ENCODE measurements around the gene MCTP2. TPM values are rescaled to one million over a fixed set of nuclear protein-coding genes. Genes with fewer than 3 reads are reported as not detected.

The MCTP2 gene
- polyA plus RNA-seq, 3 donors: 2.4 to 7.4 (median 7.3) TPM

- TF ChIP-seq, protein P1, sequence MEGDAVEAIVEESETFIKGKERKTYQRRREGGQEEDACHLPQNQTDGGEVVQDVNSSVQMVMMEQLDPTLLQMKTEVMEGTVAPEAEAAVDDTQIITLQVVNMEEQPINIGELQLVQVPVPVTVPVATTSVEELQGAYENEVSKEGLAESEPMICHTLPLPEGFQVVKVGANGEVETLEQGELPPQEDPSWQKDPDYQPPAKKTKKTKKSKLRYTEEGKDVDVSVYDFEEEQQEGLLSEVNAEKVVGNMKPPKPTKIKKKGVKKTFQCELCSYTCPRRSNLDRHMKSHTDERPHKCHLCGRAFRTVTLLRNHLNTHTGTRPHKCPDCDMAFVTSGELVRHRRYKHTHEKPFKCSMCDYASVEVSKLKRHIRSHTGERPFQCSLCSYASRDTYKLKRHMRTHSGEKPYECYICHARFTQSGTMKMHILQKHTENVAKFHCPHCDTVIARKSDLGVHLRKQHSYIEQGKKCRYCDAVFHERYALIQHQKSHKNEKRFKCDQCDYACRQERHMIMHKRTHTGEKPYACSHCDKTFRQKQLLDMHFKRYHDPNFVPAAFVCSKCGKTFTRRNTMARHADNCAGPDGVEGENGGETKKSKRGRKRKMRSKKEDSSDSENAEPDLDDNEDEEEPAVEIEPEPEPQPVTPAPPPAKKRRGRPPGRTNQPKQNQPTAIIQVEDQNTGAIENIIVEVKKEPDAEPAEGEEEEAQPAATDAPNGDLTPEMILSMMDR (IDR thresholded peaks at IDR 0.05): no peak
- DNase-seq: no peak
- H3K9me3 Mint-ChIP-seq: peaks cover 0 to 6% (median 0%) of the 10 kb centered on the region in 7 donors
- H3K27me3 Mint-ChIP-seq (ENCODE audit: low read depth in 3 of 3): peaks cover 0 to 2% (median 0%) of the 10 kb centered on the region in 3 donors
- H3K27me3 ChIP-seq (ENCODE audit: control insufficient read depth in 2 of 2, insufficient read depth in 2 of 2, low read length in 2 of 2): no peaks in the 10 kb centered on the region
- H3K9me3 ChIP-seq (replicated peaks in 1 of 2; ENCODE audit: control insufficient read depth in 1 of 2, insufficient read depth in 1 of 2, low read length in 2 of 2): no peaks in the 10 kb centered on the region
- no peak overlapping the region for H3K9ac ChIP-seq (ENCODE audit: insufficient read depth, low read length, poor library complexity, severe bottlenecking)
- no peak overlapping the region for H3K27ac ChIP-seq (ENCODE audit: low read depth in 1 of 2, low read length in 2 of 2)
- H3K4me2 ChIP-seq (replicated peaks; ENCODE audit: extremely low read depth, low read length, poor library complexity, severe bottlenecking): no peak overlapping the region
- H3K4me3 ChIP-seq (replicated peaks in 1 of 3; ENCODE audit: low read depth in 2 of 3, low read length in 3 of 3): no peak overlapping the region
- H3K27ac Mint-ChIP-seq: peak overlapping the region in 1 of 7 donors; percentile 70
- peaks cover 23 to 68% of the 10 kb centered on the region in 2 donors for H3K36me3 Mint-ChIP-seq
- H3K4me3 Mint-ChIP-seq: no peak overlapping the region
- no peaks in the 10 kb centered on the region for H3K79me2 ChIP-seq (ENCODE audit: insufficient read depth, low read length)
- H3K4me1 ChIP-seq (ENCODE audit: control insufficient read depth in 1 of 2, insufficient read depth in 2 of 2, low read length in 2 of 2): peaks cover 14 to 18% of the 10 kb centered on the region in 2 donors
- no CpG with 5 or more reads among the region's 3 CpGs for WGBS (ENCODE audit: insufficient coverage)
- H4K20me1 ChIP-seq (ENCODE audit: insufficient read depth, low read length): no peaks in the 10 kb centered on the region
- peaks cover 26% of the 10 kb centered on the region for H3K4me1 Mint-ChIP-seq
- intact Hi-C loops (cut with micrococcal nuclease): no loop called here
- no peak overlapping the region for H2AFZ ChIP-seq (ENCODE audit: insufficient read depth, low read depth, low read length, poor library complexity, severe bottlenecking)
- peaks cover 0 to 4% of the 10 kb centered on the region in 2 donors for H3K36me3 ChIP-seq (replicated peaks in 1 of 2; ENCODE audit: control insufficient read depth in 1 of 2, insufficient read depth in 2 of 2, low read length in 2 of 2)
Observed at GRCh38 chr15:94383041-94383440, 151.7 kb downstream of the MCTP2 start.

- Mint-ChIP-seq H3K4me1 (peaks cover 32% of the 10 kb centered on the region), H3K36me3 (peaks cover 23 to 64% of the 10 kb centered on the region in 2 donors), H3K27me3 (ENCODE audit: low read depth in 3 of 3) (peaks cover 0 to 2% (median 0%) of the 10 kb centered on the region in 3 donors), H3K27ac (no peak overlapping the region), H3K4me3 (no peak overlapping the region), H3K9me3 (peaks cover 0 to 6% (median 0%) of the 10 kb centered on the region in 7 donors)
- H3K36me3 ChIP-seq (replicated peaks in 1 of 2; ENCODE audit: control insufficient read depth in 1 of 2, insufficient read depth in 2 of 2, low read length in 2 of 2): peaks cover 0 to 4% of the 10 kb centered on the region in 2 donors
- TF ChIP-seq, protein P1 (IDR thresholded peaks at IDR 0.05): no peak
- H3K4me3 ChIP-seq (replicated peaks in 1 of 3; ENCODE audit: low read depth in 2 of 3, low read length in 3 of 3): no peak overlapping the region
- no peaks in the 10 kb centered on the region for H3K9me3 ChIP-seq (replicated peaks in 1 of 2; ENCODE audit: control insufficient read depth in 1 of 2, insufficient read depth in 1 of 2, low read length in 2 of 2)
- no peaks in the 10 kb centered on the region for H3K79me2 ChIP-seq (ENCODE audit: insufficient read depth, low read length)
- no peak overlapping the region for H3K4me2 ChIP-seq (replicated peaks; ENCODE audit: extremely low read depth, low read length, poor library complexity, severe bottlenecking)
- no peaks in the 10 kb centered on the region for H3K27me3 ChIP-seq (ENCODE audit: control insufficient read depth in 2 of 2, insufficient read depth in 2 of 2, low read length in 2 of 2)
- DNase-seq: no peak
- no peak overlapping the region for H2AFZ ChIP-seq (ENCODE audit: insufficient read depth, low read depth, low read length, poor library complexity, severe bottlenecking)
- no peak overlapping the region for H3K9ac ChIP-seq (ENCODE audit: insufficient read depth, low read length, poor library complexity, severe bottlenecking)
- H3K4me1 ChIP-seq (ENCODE audit: control insufficient read depth in 1 of 2, insufficient read depth in 2 of 2, low read length in 2 of 2): peaks cover 20 to 24% of the 10 kb centered on the region in 2 donors
- intact Hi-C loops (cut with micrococcal nuclease): no loop called here
- H3K27ac ChIP-seq (ENCODE audit: low read depth in 1 of 2, low read length in 2 of 2): no peak overlapping the region
- WGBS (ENCODE audit: insufficient coverage): 100% methylated on average over 6 of the region's 9 CpGs
- no peaks in the 10 kb centered on the region for H4K20me1 ChIP-seq (ENCODE audit: insufficient read depth, low read length)
Observed at GRCh38 chr15:94383706-94384105, 152.3 kb downstream of the MCTP2 start.

Data from CD14-positive monocyte (primary cell).